ENCODE results near the gene ZFP36L1.

ZFP36L1 gene

GRCh38 chr14:68824207-68824516 is 31.3 kb upstream of the ZFP36L1 start:
- no peak for TF ChIP-seq RARB (CRISPR knock-in tag; IDR thresholded peaks at IDR 0.05)
- TF ChIP-seq ARNTL (CRISPR knock-in tag; IDR thresholded peaks at IDR 0.05; ENCODE audit: borderline replicate concordance, low read depth) = no peak
- TF ChIP-seq GLIS3 (CRISPR knock-in tag; IDR thresholded peaks at IDR 0.05) = no peak
- no peak for TF ChIP-seq ZNF70 (CRISPR knock-in tag; IDR thresholded peaks at IDR 0.05)
- no peak for TF ChIP-seq ISL1 (CRISPR knock-in tag; IDR thresholded peaks at IDR 0.05)
- no peak for TF ChIP-seq CSDC2 (CRISPR knock-in tag; IDR thresholded peaks at IDR 0.05)
- TF ChIP-seq, protein P1, sequence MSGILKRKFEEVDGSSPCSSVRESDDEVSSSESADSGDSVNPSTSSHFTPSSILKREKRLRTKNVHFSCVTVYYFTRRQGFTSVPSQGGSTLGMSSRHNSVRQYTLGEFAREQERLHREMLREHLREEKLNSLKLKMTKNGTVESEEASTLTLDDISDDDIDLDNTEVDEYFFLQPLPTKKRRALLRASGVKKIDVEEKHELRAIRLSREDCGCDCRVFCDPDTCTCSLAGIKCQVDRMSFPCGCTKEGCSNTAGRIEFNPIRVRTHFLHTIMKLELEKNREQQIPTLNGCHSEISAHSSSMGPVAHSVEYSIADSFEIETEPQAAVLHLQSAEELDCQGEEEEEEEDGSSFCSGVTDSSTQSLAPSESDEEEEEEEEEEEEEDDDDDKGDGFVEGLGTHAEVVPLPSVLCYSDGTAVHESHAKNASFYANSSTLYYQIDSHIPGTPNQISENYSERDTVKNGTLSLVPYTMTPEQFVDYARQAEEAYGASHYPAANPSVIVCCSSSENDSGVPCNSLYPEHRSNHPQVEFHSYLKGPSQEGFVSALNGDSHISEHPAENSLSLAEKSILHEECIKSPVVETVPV (CRISPR knock-in tag; IDR thresholded peaks at IDR 0.05) = no peak
- no peak for TF ChIP-seq ESRRG (CRISPR knock-in tag; IDR thresholded peaks at IDR 0.05)
- ATAC-seq = no peak

DNA sequence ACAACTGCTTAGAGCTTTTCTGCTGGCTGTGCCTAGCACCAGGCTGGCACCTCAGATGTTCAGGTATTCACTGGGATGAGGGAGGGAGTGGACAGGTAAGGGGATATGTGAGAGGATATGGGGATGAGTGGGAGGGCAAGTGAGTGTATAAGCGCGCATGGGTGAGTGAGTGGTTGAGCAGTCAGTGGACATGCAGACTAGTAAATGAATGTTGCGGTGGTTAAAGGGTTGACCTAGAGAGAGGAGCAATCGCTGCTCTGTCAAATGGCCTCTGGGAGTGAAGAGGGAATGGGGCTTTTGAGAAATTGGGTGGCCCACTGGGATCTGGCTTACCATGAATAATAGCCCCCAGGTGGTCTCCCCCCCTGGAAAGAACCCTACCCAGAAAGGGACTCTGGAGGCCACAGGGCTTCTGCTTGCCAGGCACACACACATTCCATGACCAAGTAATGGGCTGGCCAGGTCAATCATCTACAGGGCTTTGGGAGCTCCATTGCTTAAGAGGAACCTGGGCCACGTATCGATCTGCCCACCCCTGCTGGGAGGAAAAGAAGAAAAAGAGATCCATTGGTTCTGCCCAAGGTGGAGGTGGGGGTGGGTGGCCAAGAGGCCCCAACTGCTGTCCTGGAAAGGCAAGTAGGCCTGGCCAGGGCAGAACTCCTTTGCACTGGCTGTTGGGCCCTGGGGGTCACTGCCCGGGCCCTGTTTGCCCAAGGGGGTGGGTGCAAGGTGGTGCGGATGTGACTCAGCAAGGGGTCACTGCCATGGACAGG is 30.8 kb upstream of the ZFP36L1 start:
- TF ChIP-seq, protein P1 (CRISPR knock-in tag; IDR thresholded peaks at IDR 0.05) = no peak
- no peak for TF ChIP-seq ZC3H10 (CRISPR knock-in tag; IDR thresholded peaks at IDR 0.05)
- TF ChIP-seq ZFP3 (CRISPR knock-in tag; IDR thresholded peaks at IDR 0.05) = no peak
- TF ChIP-seq PPARA (CRISPR knock-in tag; IDR thresholded peaks at IDR 0.05; ENCODE audit: borderline replicate concordance) = no peak
- no peak for TF ChIP-seq ZNF565 (CRISPR knock-in tag; conservative IDR thresholded peaks at IDR 0.05; ENCODE audit: low read depth)
- no peak for TF ChIP-seq ZFP30 (CRISPR knock-in tag; IDR thresholded peaks at IDR 0.05)
- TF ChIP-seq ARNTL (CRISPR knock-in tag; IDR thresholded peaks at IDR 0.05; ENCODE audit: borderline replicate concordance, low read depth) = no peak
- no peak for TF ChIP-seq ZNF8 (CRISPR knock-in tag; IDR thresholded peaks at IDR 0.05)
- TF ChIP-seq, protein P2, sequence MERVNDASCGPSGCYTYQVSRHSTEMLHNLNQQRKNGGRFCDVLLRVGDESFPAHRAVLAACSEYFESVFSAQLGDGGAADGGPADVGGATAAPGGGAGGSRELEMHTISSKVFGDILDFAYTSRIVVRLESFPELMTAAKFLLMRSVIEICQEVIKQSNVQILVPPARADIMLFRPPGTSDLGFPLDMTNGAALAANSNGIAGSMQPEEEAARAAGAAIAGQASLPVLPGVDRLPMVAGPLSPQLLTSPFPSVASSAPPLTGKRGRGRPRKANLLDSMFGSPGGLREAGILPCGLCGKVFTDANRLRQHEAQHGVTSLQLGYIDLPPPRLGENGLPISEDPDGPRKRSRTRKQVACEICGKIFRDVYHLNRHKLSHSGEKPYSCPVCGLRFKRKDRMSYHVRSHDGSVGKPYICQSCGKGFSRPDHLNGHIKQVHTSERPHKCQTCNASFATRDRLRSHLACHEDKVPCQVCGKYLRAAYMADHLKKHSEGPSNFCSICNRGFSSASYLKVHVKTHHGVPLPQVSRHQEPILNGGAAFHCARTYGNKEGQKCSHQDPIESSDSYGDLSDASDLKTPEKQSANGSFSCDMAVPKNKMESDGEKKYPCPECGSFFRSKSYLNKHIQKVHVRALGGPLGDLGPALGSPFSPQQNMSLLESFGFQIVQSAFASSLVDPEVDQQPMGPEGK (CRISPR knock-in tag; IDR thresholded peaks at IDR 0.05; ENCODE audit: borderline replicate concordance) = no peak
- TF ChIP-seq BACH2 (CRISPR knock-in tag; IDR thresholded peaks at IDR 0.05; ENCODE audit: borderline replicate concordance) = no peak
- ATAC-seq = no peak

DNA sequence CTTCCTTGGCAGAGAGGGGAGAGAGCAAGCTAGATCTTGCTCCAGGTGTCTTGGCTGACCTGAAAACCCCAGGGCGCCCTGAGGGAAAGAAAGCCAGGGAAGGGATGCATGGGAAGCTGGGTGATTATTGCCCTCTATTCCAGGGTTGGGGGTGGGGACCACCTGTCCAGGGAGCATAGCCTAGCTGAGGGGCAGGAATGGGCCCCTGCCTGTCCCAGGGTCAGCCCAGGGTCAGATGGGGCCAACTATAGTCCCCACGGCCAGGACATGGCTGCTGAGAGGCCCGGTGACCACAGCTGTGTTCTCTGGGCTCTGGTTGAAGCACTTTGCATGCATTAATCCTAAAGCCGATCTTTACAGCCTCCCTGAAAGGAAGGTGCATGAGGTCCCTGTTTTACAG is 30.1 kb upstream of the ZFP36L1 start:
- ATAC-seq = no peak
- TF ChIP-seq CREB5 (CRISPR knock-in tag; IDR thresholded peaks at IDR 0.05; ENCODE audit: low read depth) (no peak), ESRRG (CRISPR knock-in tag; IDR thresholded peaks at IDR 0.05) (no peak), PPARA (CRISPR knock-in tag; IDR thresholded peaks at IDR 0.05; ENCODE audit: borderline replicate concordance) (no peak), ARNTL (CRISPR knock-in tag; IDR thresholded peaks at IDR 0.05; ENCODE audit: borderline replicate concordance, low read depth) (no peak), TOX (CRISPR knock-in tag; IDR thresholded peaks at IDR 0.05; ENCODE audit: borderline replicate concordance) (no peak), GLIS3 (CRISPR knock-in tag; IDR thresholded peaks at IDR 0.05) (no peak), ZNF565 (CRISPR knock-in tag; conservative IDR thresholded peaks at IDR 0.05; ENCODE audit: low read depth) (no peak), CSDC2 (CRISPR knock-in tag; IDR thresholded peaks at IDR 0.05) (no peak), ZNF70 (CRISPR knock-in tag; IDR thresholded peaks at IDR 0.05) (no peak), ISL1 (CRISPR knock-in tag; IDR thresholded peaks at IDR 0.05) (no peak)

- TF ChIP-seq OSR1 (CRISPR knock-in tag; IDR thresholded peaks at IDR 0.05) (no peak), PPARA (CRISPR knock-in tag; IDR thresholded peaks at IDR 0.05; ENCODE audit: borderline replicate concordance) (no peak), ZNF8 (CRISPR knock-in tag; IDR thresholded peaks at IDR 0.05) (no peak), TOX (CRISPR knock-in tag; IDR thresholded peaks at IDR 0.05; ENCODE audit: borderline replicate concordance) (no peak), ESRRG (CRISPR knock-in tag; IDR thresholded peaks at IDR 0.05) (no peak), ZFP3 (CRISPR knock-in tag; IDR thresholded peaks at IDR 0.05) (no peak), ARNTL (CRISPR knock-in tag; IDR thresholded peaks at IDR 0.05; ENCODE audit: borderline replicate concordance, low read depth) (no peak), GLIS3 (CRISPR knock-in tag; IDR thresholded peaks at IDR 0.05) (no peak), ISL1 (CRISPR knock-in tag; IDR thresholded peaks at IDR 0.05) (no peak)
Measured at GRCh38 chr14:68822132-68822651, 29.3 kb upstream of the ZFP36L1 start.

More at GRCh38 chr14:68822132-68822651, 29.3 kb upstream of the ZFP36L1 start:
- no peak for ATAC-seq

All from SK-N-SH treated with all-trans-retinoic acid at 6 μM for 48 hours (cell line).